CD4-positive, alpha-beta T cell treated with Interleukin-4 for 4 hours (primary cell): ENCODE data around the gene DNAJC17.

Experiments
- DNase-seq: peaks from one replicate; pipeline ENCODE4 v3.0.0-alpha.2; 2020

DNAJC17 gene

DNA sequence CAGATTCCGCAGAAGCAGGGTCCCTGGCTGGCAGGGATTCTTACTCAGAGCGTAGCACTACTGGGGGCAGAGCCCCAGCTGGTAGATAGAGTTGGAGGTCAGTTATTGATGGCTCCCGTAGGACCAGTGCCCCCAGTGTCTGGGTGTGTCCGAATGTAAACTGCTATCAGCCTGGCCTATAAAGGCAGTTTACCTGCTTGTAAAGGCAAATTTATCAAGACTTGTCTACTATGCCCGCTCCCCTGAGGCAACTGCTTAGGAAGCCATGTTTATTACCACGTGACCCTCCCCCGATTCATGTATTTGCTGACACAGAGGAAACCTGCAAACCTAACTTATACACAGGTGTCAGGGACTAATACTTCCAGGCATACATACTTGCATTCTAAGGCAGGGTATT, 21.8 kb upstream of the DNAJC17 start:
- no peak for DNase-seq

DNA sequence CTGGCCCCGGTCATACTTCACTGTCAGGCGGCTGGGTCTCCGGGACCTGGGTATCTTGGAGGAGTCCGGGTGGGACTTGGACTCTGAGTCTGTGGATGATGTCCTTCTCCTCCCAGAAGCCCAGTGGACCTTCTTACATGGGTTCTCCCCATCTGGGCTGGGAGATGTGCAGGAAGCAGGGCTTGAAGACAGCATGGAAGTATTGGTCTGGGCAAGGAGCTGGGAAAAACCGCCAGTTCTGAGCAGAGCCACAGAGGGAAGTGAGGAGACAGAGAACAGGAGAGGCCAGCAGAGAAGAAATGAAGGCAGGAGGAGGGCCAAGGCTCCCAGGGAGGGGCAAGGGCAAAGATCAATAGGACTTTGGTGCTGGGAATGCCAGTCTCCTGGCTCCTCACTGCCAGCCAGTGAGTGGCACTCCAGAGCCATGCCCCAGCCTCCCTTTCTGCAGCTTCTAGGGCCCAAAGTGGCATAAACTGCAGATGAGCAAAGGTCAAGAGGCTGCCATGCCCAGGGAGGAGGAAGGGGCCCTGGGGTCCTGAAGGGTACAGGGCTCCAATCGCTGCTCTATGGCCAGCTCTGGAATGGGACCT, 21.3 kb upstream of the DNAJC17 start, which contains the start of gene PPP1R14D:
Gene PPP1R14D, minus strand, starts transcription at position 262 of the 590 bp plus-strand sequence. Its CDS starts 67 bp downstream, at position 195.
- DNase-seq, result no peak

- no peak for DNase-seq
Observed at GRCh38 chr15:40826423-40827075, 19.3 kb upstream of the DNAJC17 start.

DNA sequence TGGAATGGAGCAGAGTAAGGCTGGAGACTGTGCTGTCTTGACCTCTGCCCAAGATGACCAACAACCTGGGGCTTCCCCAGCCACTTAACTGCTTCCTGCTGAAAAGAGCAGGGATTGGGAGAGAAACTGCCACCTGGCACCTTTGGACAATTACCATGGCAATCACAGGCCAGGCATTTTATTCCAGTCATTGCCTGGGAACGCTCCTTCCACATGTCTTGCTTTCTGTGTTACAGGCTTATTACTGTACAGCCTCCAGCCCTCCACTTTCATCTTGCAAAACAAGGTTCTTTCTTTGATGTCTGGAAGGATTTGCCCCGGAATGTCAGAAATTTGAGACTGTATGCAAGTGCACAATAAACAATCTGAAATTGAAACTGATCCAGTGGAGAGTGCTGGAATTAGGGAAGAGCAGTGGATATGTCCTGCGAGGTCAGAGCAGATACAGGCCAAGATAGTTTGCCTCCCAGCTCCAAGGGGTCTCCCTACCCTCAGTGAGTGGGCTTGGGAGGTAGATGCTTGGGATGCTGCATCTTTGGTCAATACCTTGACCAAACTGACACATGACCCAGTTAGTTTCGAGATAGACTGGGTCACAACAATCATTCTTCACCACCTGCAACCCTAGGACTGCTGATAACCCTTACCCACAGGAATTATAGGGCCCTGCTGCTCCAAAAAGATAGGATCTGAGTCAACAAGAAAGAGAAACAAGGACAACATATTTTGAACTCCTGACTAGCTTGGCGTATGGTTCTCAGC, 18.6 kb upstream of the DNAJC17 start:
- DNase-seq, result no peak

GRCh38 chr15:40823572-40824343, 16.5 kb upstream of the DNAJC17 start:
- DNase-seq, result no peak

DNA sequence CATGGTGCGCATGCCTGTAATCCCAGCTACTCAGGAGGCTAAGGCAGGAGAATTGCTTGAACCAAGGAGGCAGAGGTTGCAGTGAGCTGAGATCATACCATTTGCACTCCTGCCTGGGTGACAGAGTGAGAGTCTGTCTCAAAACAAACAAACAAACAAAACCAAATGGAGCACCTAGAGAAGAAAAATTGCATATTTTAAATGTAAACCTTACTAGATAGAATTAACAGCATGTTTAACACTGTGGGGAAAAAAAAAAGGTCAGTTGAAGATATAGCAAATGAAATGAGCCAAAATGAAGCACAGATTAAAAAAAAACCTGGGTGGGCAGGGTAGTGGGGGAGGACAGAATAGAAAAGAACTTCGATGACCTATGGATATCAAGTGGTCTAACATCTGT, 13.9 kb upstream of the DNAJC17 start:
- DNase-seq, result no peak

DNA sequence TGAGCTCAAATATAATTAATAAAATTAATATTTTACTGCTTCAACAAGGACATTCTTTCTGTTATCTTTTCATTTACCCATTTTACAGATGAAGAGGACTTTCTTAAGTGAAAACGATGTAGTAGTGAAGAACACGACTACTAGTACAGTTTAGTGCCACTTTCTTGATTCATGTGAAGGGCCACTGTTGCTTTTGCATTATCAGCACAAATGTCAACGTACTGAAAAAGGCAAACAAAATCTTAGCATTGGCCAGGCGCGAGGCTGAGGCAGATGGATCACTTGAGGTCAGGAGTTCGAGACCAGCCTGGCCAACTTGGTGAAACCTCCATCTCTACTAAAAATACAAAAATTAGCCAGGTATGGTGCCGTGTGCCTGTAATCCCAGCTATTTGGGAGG, 11.8 kb upstream of the DNAJC17 start:
- DNase-seq, result no peak

GRCh38 chr15:40815042-40815698, 7.9 kb upstream of the DNAJC17 start:
- DNase-seq, result no peak

GRCh38 chr15:40812721-40813425, 5.6 kb upstream of the DNAJC17 start:
- no peak for DNase-seq

DNA sequence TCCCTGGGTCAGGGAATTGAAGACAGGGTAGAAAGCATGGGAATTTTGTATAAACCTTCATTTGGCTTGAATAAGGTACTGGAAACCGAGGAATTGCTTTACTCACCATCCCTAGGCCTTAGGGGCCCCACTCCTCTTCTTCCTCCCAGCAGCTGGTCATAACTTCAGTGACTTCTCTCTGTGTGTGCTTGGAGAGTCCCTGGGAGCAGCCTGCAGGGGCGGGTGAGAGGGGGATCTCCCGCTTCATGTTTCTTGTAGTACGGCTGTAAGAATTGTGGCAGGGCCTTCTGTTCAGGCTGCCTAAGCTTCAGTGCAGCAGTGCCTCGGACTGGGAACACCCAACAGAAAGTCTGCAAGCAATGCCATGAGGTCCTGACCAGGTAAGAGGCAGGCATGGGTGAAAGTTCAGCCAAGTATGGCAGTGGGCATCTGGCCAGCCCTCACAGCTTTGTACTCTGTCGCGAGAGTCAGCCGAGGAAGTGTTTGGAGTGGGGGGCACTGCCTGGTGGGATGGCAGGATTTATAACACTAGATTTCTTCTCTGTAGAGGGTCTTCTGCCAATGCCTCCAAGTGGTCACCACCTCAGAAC, 1.7 kb upstream of the DNAJC17 start:
- no peak for DNase-seq

DNA sequence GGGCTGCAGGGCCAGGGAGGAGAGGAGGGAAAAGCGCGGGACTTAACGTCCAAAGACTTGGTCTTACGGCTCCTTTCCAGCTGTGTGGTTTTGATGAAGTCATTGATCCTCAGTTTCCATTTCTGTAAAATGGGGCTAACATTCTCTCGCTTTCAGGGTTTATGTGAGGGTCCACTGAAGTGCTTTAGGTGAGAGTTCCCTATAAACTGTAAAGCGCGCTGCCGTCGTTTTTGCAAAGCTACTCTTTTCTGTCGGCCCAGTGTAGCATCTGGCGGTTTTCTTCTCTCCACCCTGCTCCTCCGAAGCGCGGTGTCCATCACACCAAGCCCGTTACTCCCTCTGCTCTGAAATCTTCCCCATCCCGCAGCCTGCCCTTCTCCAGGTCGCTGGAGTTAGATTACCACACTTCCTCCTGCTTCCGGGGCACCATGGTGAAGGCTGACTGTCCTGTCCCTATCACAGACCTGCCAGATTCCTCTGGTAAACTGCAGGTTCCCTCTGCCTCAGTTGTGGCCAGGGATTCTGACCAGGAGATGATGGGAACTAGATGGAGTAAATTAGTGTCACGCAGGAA, 702 bp upstream of the DNAJC17 start:
- DNase-seq, result no peak

- DNase-seq, result no peak
Observed at GRCh38 chr15:40806672-40807027, 623 bp downstream of the DNAJC17 start.

DNA sequence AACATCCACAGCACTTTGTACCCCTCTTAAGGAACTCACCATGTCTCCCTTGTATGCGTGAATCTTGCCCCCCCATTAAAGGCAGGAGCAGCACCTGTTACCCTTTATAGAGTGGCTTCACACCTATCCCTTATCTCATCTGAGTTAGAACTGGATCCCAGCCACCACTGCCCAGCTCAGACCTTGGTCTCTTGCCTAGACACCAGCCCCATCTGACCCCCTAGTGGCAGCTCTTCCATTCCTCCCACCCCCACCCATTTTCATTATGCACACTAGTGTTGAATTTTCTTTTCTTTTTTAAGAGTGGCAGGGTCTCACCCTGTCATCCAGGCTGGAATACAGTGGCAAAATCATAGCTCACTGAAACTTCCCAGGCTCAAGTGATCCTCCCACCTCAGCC, 3.6 kb downstream of the DNAJC17 start:
- DNase-seq, result no peak

GRCh38 chr15:40803076-40803475, 4.2 kb downstream of the DNAJC17 start:
- DNase-seq, result no peak

- DNase-seq, result no peak
Observed at GRCh38 chr15:40799523-40799922, 7.8 kb downstream of the DNAJC17 start.

GRCh38 chr15:40796512-40796911, 10.8 kb downstream of the DNAJC17 start:
- DNase-seq, result no peak

DNA sequence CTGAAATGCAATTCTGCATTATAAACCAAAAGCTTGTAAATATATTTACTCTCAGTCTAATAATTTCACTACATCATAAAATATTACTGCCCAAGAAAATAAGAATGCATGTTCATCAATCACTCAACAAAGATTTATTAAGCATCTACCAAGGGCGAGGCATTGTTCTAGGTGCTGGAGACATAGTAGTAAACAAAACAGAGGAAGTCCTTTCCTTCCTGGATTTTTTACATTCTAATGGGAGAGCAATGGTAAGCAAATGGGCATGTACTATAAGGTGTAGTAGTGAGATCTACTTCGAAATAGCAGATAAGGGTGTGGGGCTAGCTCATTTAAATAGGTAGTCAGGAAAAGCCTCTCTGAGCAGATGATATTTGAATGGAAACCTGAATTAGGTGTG, 11.2 kb downstream of the DNAJC17 start:
- no peak for DNase-seq

DNA sequence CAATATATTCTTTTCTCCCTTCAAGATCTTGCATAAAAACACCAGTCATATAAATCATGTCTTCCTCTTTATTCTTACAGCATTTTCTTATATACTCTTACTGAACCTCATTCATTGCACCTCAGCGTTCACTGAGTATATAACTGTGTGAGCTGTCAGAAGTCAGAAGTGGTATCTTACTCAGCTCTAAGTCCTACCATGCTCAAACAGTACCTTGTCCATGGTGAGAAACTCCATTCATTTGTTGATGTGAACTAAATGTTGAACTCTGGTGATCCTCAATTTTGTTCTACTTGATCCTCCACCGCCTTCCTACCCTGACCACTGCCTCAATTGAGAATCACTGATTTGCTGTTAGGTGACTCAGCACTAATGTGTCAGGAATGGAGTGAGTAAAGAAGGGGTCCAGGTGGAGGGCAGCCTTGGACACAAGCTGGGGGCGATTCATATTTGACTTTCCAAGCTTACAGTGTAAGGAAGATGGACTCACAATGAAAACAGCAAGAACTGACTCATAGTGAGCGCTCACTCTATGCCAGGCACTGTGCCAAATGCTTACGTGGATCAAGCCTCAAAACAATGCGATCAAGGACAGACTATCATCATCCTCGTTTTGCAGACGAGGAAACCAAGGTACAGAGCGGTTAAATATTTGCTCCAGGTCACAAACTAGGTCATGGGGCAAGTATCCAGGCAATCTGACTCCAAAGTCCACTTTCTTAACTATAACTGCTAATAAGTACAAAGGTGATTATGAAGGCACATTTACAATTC, 13.9 kb downstream of the DNAJC17 start:
- no peak for DNase-seq

GRCh38 chr15:40792394-40792793, 14.9 kb downstream of the DNAJC17 start:
- no peak for DNase-seq

- DNase-seq, result no peak
Observed at GRCh38 chr15:40790718-40791117, 16.6 kb downstream of the DNAJC17 start.

DNA sequence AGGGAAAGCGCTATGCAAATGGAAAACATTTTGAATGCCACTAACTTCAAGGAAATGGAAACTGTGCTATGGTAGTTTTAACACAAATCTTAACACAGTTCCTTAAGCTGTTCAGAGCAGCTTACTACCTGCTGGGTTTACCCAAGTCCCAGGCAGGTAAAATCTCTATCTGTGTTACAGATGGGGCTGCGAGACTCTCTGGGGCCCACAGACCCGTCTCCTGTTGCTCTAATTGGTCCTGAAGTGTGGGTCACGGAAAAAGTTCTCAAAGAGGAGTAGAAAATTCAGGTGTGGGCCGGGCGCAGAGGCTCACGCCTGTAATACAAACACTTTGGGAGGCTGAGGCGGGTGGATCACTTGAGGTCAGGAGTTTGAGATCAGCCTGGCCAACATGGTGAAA, 17.3 kb downstream of the DNAJC17 start:
- DNase-seq, result no peak
